Non-pigmented ciliary epithelial cell (primary cell): ENCODE results near the gene HOXB8.

Experiments used
- DNase-seq: peaks from one replicate; pipeline ENCODE4 v3.0.0-alpha.2; 2010; ENCODE audit warnings: low read depth

The HOXB8 gene

GRCh38 chr17:48610282-48611211, 4.5 kb downstream of the HOXB8 start, which contains the start of gene HOXB7:
TSS of gene HOXB7 (minus strand) at chr17:48611017. CDS start at chr17:48610918, 99 bp downstream.
- DNase-seq: no peak

- DNase-seq: no peak
These were observed 5.3 kb downstream of the HOXB8 start for GRCh38 chr17:48609759-48610281.

GRCh38 chr17:48609033-48609432, 6.1 kb downstream of the HOXB8 start:
- no peak for DNase-seq

GRCh38 chr17:48608494-48608834, 6.6 kb downstream of the HOXB8 start:
- DNase-seq: no peak

GRCh38 chr17:48606892-48607614, 8.0 kb downstream of the HOXB8 start:
- no peak for DNase-seq

- DNase-seq: no peak
These were observed 8.9 kb downstream of the HOXB8 start for GRCh38 chr17:48605991-48606891.

- no peak for DNase-seq
These were observed 9.6 kb downstream of the HOXB8 start for GRCh38 chr17:48605409-48605919.

- DNase-seq: no peak
These were observed 10.2 kb downstream of the HOXB8 start, which contains the start of gene HOXB6 for GRCh38 chr17:48604770-48605329. TSS of gene HOXB6 (minus strand) at chr17:48604986. CDS start at chr17:48598150, 6,836 bp downstream.

GRCh38 chr17:48603959-48604769, 10.9 kb downstream of the HOXB8 start:
- no peak for DNase-seq

GRCh38 chr17:48601539-48602425, 13.3 kb downstream of the HOXB8 start:
- DNase-seq: no peak

- no peak for DNase-seq
These were observed 13.9 kb downstream of the HOXB8 start for GRCh38 chr17:48601207-48601538.

- DNase-seq: no peak
These were observed 14.6 kb downstream of the HOXB8 start for GRCh38 chr17:48600244-48601098.

- no peak for DNase-seq
These were observed 15.7 kb downstream of the HOXB8 start for GRCh38 chr17:48599354-48599753.

GRCh38 chr17:48598736-48599135, 16.4 kb downstream of the HOXB8 start:
- DNase-seq: no peak

- DNase-seq: no peak
These were observed 17.1 kb downstream of the HOXB8 start for GRCh38 chr17:48597778-48598631.

- no peak for DNase-seq
These were observed 17.6 kb downstream of the HOXB8 start for GRCh38 chr17:48597528-48597777.

GRCh38 chr17:48596735-48597527, 18.2 kb downstream of the HOXB8 start:
- DNase-seq: no peak
